GM20000 (cell line): ENCODE data around the gene ARMC12.

ENCODE experiments used
- DNase-seq: peaks from one replicate; pipeline ENCODE4 v3.0.0; 2012; ENCODE audit warnings: low spot score
- TF ChIP-seq, protein P1 (sequence below): IDR thresholded peaks from 2 replicates; pipeline ENCODE4 v1.5.1; 2012; ENCODE audit warnings: mild to moderate bottlenecking, control low read depth; ENCODE audit errors: extremely low read depth, missing control alignments

Gene ARMC12

DNA sequence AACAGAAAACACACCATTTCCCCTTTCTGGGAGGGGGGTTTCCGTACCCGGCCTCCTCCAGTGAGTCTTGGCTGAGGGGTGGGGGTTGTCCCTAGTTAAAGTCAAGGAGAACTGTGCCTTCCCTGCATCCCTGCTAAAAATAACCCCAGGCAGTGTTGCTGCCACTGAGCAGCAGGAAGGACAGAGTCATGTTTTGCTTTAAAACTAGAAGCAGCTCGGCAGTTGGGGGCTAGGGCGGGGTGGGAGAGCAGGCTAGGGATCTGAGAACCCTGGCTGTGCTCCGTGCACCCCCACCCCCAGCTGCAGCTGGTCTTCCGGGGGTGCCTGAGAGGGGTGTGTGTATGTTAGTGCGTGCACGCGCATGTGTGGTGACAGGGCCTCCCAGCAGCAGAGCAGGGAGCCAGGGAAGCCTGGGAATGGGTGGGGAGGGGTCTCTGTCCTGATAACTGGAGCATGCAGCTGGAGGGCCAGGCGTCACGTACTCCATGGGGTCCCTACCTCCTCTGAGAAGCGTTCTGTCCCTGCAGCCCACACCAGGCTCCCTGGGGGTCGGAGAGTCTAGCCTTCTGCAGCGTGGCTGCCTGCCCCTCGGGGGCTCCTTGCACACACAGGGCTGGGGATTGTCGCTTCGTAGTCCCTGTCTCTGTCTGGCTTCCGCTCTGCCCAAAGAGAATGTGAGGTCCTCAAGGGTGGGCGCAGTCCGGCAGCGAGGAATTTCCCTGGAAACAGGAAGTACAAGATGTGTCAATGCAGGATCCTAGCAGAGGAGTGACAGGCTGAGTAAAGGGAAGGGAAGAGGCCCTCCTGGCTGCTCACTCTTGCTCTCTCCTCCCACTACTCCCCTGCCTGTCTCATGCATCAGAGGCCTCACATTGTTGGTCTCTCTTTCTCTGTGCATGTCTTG, 16.8 kb upstream of the ARMC12 start:
- peak; percentile 78 for DNase-seq
- TF ChIP-seq, protein P1, sequence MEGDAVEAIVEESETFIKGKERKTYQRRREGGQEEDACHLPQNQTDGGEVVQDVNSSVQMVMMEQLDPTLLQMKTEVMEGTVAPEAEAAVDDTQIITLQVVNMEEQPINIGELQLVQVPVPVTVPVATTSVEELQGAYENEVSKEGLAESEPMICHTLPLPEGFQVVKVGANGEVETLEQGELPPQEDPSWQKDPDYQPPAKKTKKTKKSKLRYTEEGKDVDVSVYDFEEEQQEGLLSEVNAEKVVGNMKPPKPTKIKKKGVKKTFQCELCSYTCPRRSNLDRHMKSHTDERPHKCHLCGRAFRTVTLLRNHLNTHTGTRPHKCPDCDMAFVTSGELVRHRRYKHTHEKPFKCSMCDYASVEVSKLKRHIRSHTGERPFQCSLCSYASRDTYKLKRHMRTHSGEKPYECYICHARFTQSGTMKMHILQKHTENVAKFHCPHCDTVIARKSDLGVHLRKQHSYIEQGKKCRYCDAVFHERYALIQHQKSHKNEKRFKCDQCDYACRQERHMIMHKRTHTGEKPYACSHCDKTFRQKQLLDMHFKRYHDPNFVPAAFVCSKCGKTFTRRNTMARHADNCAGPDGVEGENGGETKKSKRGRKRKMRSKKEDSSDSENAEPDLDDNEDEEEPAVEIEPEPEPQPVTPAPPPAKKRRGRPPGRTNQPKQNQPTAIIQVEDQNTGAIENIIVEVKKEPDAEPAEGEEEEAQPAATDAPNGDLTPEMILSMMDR: no peak

DNA sequence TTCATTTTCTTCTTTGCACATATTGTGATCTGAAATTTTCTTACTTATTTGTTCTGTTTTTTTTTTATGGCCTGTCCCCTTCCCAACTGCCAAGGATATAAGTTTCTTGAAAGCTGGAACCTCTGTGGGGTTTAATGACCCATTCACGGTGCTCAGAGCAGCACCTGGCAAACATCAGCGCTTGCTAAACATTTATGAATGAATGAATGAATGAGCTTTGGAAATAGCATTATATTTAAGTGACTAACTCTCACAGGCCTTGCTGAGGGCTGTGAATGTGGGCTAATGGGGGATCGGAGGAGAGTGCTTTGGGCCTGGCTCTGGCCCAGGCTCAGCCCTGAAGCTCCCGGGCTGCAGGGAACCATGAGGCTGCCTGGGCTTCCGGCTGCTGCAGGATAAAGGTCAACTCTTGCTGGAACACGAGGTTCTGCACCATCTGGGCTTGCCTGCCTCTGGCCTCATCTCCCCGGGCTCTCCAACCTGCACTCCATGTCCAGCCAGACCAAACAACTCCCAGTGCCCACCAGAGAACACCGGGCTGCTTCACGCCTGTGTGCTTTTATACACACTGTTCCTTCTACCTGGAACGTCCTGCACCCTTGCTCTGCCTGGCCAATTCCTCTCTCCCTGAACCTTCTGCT, 14.6 kb upstream of the ARMC12 start:
- TF ChIP-seq, protein P1: no peak
- DNase-seq: no peak

DNA sequence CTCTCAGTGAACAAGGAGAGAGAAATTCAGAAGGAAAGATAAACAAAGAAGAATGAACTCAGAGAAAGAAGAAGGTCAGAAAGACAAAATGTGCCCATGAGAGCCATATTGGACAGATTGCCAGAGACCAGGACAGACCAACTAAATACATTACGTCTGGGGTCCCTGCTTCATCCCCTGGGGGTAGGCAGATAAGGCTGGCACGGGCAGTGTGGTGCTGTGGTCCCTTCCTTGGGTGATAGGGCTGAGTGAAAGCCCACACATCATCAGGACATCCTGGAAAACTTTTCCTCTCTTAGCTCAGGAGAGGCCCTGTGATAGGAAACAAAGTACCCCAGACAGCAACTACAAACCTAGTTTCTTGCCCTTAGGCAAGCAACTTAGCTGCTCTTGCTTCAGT, 13.2 kb upstream of the ARMC12 start:
- TF ChIP-seq, protein P1: no peak
- no peak for DNase-seq

DNA sequence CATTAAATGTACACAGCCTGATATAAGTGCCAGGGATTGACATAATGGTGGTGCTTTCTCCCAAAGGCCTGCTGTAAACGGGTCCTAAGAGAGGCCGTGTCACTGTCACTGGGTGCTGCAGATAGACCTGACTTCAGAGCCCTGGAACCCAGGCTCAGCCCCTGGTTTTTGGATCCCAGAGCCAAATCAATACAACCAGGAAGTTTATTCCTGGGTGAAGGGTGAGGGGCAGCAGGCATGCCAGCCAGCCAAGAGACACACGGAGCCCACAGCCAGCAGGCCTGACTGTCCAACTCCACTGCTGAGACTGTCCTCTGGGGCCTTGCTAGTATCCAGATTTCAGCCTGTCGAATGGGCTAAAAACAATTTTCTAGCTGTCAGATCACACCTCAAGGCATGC, 12.8 kb upstream of the ARMC12 start:
- no peak for DNase-seq
- TF ChIP-seq, protein P1: no peak

DNA sequence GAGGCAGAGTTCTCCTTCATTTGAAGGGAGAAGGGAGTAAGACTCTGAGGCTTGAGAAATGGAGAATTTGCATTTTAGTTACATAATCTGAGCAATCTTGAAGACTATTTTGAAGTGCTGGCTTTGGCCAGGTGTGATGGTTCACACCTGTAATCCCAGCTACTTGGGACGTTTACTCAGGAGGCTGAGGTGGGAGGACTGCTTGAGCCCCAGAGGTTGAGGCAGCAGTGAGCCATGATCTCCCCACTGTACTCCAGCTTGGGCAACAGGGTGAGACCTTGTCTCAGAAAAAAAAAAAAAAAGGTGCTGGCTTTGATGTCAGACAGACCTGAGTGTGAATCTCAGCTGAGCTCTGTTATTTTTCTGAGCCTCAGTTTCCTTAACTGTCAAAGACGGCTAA, 12.4 kb upstream of the ARMC12 start:
- DNase-seq: no peak
- TF ChIP-seq, protein P1: no peak

DNA sequence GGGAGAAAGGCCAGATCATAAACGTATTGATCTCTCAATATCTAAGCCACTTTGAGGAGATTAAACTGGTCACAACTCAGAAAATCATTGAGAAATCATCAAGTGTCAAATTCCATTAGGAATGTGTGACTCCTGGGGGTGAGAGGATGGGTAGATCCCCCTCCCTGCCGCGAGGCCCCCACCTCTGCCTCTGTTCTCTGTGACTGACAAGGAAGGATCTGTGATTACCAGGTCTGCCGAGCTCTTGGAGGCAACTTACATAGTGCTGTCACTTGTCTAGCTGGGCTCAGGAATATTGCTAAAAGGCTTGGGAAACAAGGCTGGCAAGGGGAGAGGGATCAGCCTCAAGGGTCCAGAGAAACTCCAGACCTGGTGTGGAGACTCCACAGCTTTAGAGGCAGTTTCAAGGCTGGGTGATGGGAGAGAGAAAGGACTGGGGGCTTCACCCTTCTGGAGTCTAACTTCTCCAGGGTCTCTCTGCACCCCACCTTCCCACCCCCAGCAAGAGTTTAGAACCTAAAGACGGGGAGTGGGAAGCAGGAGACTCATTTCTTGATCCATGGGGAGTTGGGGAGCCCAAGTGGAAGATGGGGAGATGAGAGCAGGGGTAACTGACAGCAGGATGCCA, 11.6 kb upstream of the ARMC12 start:
- no peak for DNase-seq
- TF ChIP-seq, protein P1: no peak
